ENCODE measurements around the gene ABHD12. TPM values are rescaled to one million over a fixed set of nuclear protein-coding genes. Genes with fewer than 3 reads are reported as not detected.
A peak's percentile ranks its signal among the peaks of the same experiment; 100 is the strongest.

Gene ABHD12
- total and polyA plus RNA-seq, 11 donors: 15.6 to 43.8 (median 26.5) TPM

DNA sequence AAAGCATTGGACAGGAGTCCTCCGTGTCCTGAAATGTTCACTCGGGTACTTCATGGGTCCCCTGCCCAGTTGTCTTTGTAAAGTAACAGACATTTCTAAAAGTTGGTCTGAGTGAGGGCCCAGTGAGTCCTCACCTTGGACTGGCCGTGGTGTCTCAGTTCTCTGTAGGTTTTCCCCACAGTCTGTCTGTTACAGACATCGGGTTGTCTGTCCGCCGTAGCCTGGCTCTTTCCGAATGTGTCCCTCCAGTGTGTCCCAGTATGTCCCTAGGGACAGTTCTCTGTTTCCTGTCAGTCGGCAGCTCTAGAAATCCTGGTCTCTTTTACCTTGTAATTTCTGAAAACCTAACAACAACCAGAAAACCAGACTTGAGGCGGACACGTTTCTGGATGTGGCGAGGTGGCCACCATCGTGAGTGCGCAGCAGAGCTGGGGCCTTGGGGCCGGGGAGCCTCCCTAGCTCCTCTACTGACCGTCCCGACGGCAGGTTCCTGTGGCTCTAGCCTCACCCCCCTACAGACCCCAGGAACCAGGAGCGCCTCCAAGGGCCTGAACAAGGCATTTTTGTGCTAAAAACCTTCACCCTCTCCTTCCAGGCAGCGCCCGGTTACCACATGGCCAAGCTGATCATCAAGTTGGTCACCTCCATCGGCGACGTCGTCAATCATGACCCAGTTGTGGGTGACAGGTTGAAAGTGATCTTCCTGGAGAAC is 100.6 kb downstream of the ABHD12 start:
- Histone ChIP-seq H3K4me1 (peaks cover 1 to 50% (median 22%) of the 10 kb centered on the region in 12 donors), H3K36me3 (peaks cover 0 to 89% (median 76%) of the 10 kb centered on the region in 9 donors), H3K4me3 (no peak overlapping the region), H3K9me3 (no peaks in the 10 kb centered on the region), H3K27me3 (no peaks in the 10 kb centered on the region), H3K27ac (peak overlapping the region in 9 of 12 donors; percentile 5 to 85 (median 52))
- TF ChIP-seq, protein P1, sequence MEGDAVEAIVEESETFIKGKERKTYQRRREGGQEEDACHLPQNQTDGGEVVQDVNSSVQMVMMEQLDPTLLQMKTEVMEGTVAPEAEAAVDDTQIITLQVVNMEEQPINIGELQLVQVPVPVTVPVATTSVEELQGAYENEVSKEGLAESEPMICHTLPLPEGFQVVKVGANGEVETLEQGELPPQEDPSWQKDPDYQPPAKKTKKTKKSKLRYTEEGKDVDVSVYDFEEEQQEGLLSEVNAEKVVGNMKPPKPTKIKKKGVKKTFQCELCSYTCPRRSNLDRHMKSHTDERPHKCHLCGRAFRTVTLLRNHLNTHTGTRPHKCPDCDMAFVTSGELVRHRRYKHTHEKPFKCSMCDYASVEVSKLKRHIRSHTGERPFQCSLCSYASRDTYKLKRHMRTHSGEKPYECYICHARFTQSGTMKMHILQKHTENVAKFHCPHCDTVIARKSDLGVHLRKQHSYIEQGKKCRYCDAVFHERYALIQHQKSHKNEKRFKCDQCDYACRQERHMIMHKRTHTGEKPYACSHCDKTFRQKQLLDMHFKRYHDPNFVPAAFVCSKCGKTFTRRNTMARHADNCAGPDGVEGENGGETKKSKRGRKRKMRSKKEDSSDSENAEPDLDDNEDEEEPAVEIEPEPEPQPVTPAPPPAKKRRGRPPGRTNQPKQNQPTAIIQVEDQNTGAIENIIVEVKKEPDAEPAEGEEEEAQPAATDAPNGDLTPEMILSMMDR (IDR thresholded peaks at IDR 0.05): no peak
- TF ChIP-seq POLR2A (IDR thresholded peaks at IDR 0.05): no peak
- intact Hi-C loops (cut with DNase I): loop anchor here in 5 of 10 donors (2.0 to 10.0 kb wide), 6 partner anchors 38 to 295 kb away; partner anchors contain the start of genes APMAP (in 2 of the 5), ENTPD6 (in 2 of the 5), ABHD12 (in 1 of the 5) and PYGB (in 1 of the 5)
- ATAC-seq: no peak
- peak in 3 of 5 donors; percentile 25 to 34 (median 26) for DNase-seq
- WGBS, 4 donors: 74 to 79% (median 78%) methylated on average over 24 of the region's 24 CpGs

DNA sequence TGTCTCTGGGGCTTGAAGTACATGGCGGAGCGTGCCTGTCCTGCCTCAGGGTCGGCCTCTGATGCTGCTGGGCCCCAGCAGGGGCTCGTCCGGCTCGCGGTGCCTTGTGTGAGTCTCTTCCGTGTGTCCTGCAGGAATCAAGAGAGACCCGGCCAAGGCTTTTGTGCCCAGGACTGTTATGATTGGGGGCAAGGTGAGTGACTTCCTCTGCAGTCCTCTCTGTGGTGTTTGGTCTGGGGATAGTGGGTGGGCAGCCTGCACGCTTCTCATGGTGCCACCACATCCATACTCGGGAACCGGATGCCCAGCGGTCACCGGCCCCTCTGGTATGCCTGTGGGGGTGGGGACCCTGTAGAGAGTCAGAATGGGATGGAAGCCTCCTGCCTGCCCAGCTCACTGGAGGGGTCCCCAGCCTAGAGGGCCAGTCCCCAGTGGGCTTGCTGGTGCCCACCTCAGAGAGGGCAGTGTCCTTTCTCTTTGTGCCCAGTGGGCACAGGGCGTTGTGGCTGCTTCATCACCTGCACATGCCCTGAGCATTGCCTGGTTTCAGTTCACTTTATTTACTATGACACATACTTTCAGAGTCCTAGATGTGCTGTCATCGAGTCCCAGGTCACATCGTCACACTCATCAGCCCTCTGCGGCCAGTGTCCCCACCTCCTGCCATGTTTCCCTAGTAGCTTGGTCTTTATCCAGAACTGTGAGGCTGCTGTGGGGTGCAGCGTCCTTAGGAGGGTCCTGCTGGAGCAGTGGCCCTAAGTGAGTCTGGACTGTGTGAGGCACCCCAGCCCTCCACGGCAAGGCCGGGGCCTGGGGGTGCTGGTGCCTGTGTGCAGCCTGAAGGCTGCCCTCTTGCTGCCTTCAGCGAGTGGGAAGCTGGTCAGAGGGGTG is 102.1 kb downstream of the ABHD12 start:
- no peaks in the 10 kb centered on the region for H3K27me3 ChIP-seq
- DNase-seq: peak; percentile 4 to 49 (median 19)
- 75 to 86% (median 82%) methylated on average over 20 to 22 of the region's 22 CpGs for WGBS, 4 donors
- ATAC-seq: no peak
- peaks cover 0 to 96% (median 87%) of the 10 kb centered on the region in 9 donors for H3K36me3 ChIP-seq
- H3K27ac ChIP-seq: peak overlapping the region in 2 of 12 donors; percentile 11 to 29
- H3K9me3 ChIP-seq: no peaks in the 10 kb centered on the region
- H3K4me3 ChIP-seq: no peak overlapping the region
- H3K4me1 ChIP-seq: peaks cover 0 to 35% (median 14%) of the 10 kb centered on the region in 12 donors
- intact Hi-C loops (cut with DNase I): no loop called here
- no peak for TF ChIP-seq POLR2A (IDR thresholded peaks at IDR 0.05)
- TF ChIP-seq, protein P1 (IDR thresholded peaks at IDR 0.05): no peak

DNA sequence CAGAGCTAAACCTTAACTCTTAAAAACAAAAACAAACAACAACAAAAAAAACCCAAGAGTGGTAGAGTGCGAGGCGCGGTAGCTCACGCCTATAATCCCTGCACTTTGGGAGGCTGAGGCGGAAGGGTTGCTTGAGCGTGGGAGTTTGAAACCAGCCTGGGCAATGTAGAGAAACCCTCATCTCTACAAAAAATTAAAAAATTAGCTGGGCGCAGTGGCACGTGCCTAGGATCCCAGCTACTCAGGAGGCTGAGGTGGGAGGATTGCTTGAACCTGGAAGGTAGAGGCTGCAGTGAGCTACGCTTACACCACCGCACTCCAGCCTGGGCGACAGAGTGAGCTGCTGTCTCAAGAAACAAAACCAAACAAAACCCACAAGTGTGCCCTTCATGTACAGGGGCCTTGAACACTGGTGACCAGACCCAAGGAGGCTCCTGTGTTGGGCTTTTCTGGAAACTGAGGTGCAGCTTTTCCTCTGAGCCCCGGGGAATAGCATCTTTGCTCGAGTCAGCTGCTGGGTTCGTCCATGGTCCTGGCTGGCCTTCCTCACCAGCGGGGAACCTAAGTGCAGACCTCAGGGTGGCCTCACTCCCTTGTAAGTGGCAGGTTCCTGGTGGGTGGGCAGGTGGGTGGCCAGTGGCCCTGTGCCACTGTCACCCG is 102.9 kb downstream of the ABHD12 start:
- Histone ChIP-seq H3K4me1 (peaks cover 0 to 30% (median 14%) of the 10 kb centered on the region in 12 donors), H3K4me3 (no peak overlapping the region), H3K27me3 (no peaks in the 10 kb centered on the region), H3K27ac (no peak overlapping the region), H3K9me3 (no peaks in the 10 kb centered on the region), H3K36me3 (peaks cover 2 to 99% (median 94%) of the 10 kb centered on the region in 9 donors)
- intact Hi-C loops (cut with DNase I): no loop called here
- 91 to 96% (median 92%) methylated on average over 15 to 16 of the region's 16 CpGs for WGBS, 4 donors
- TF ChIP-seq, protein P1 (IDR thresholded peaks at IDR 0.05): no peak
- TF ChIP-seq POLR2A (IDR thresholded peaks at IDR 0.05): no peak
- DNase-seq (peak in 4 of 5 donors; percentile 3 to 26 (median 14)), ATAC-seq (no peak)

Data from heart left ventricle (tissue), 16 donors.